ENCODE measurements around the gene RLN3.

DNA sequence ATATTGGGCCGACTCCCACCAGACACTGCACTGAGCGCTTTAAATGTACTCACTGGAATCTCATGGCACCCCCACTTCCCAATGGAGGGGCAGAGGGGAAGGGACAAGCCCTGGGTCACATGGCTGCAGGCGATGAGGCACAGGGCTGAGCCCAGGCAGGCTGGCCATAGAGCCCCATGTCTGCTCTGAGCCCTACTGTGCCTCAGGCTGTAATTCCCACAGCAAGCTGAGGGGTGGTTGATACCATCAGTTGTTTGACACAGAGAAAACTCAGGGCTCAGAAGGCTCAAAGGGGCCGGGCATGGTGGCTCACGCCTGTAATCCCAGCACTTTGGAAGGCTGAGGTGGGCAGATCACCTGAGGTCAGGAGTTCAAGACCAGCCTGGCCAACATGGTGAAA lies 46.9 kb upstream of the RLN3 start:
- TF ChIP-seq, protein P1, sequence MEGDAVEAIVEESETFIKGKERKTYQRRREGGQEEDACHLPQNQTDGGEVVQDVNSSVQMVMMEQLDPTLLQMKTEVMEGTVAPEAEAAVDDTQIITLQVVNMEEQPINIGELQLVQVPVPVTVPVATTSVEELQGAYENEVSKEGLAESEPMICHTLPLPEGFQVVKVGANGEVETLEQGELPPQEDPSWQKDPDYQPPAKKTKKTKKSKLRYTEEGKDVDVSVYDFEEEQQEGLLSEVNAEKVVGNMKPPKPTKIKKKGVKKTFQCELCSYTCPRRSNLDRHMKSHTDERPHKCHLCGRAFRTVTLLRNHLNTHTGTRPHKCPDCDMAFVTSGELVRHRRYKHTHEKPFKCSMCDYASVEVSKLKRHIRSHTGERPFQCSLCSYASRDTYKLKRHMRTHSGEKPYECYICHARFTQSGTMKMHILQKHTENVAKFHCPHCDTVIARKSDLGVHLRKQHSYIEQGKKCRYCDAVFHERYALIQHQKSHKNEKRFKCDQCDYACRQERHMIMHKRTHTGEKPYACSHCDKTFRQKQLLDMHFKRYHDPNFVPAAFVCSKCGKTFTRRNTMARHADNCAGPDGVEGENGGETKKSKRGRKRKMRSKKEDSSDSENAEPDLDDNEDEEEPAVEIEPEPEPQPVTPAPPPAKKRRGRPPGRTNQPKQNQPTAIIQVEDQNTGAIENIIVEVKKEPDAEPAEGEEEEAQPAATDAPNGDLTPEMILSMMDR (conservative IDR thresholded peaks at IDR 0.05; ENCODE audit: low read length) = no peak
- TF ChIP-seq EZH2phosphoT487 (IDR thresholded peaks at IDR 0.05; ENCODE audit: borderline replicate concordance) = no peak

All from Loucy (cell line).